ENCODE measurements around the gene CCSER1.

DNA sequence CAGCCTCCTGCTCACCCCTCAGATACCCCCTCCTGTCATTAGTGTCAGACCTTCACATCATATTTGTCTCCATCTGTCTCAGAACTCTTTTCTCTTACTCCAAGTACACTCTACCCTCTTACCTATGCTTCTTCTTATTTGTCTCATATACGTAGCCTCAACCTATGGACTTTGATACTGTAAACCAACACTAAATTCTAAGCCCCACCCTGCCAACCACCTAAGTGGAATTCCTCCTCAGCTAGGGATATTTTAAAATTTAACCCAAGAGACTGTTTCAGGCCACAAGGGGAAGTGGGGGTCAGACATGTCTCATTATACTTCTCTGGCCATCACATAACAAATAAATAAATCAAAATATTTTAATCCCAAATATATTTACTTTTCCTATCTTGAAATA is 1398.4 kb downstream of the CCSER1 start:
- TF ChIP-seq CTCF (IDR thresholded peaks at IDR 0.05) = no peak
- TF ChIP-seq POLR2AphosphoS5 (IDR thresholded peaks at IDR 0.05; ENCODE audit: low read depth, low read length) = no peak
- no peak for TF ChIP-seq SIN3A (IDR thresholded peaks at IDR 0.05; ENCODE audit: borderline replicate concordance, insufficient read depth, low read depth, low read length)
